SW480 (cell line): ENCODE data around the gene CTSL.
A peak's percentile ranks its signal among the peaks of the same experiment; 100 is the strongest.

ENCODE experiments used
- DNase-seq: peaks from one replicate; pipeline ENCODE4 v3.0.0-alpha.2; 2016; ENCODE audit warnings: low spot score

Gene CTSL

GRCh38 chr9:87725900-87726709, at the start of gene CTSL:
Gene CTSL (plus strand): TSS chr9:87726119. CDS start chr9:87727604, 1,485 bp downstream.
- DNase-seq = peak; percentile 66

GRCh38 chr9:87676976-87677775, 48.7 kb upstream of the CTSL start:
- DNase-seq = no peak

- DNase-seq = no peak
Observed at GRCh38 chr9:87677776-87678587, 47.9 kb upstream of the CTSL start.

GRCh38 chr9:87678650-87679355, 47.1 kb upstream of the CTSL start:
- DNase-seq = peak; percentile 64

GRCh38 chr9:87681271-87682061, 44.5 kb upstream of the CTSL start:
- no peak for DNase-seq

- no peak for DNase-seq
Observed at GRCh38 chr9:87682085-87682484, 43.8 kb upstream of the CTSL start.

GRCh38 chr9:87682618-87683017, 43.3 kb upstream of the CTSL start:
- no peak for DNase-seq

- DNase-seq = no peak
Observed at GRCh38 chr9:87683751-87684626, 41.9 kb upstream of the CTSL start.

GRCh38 chr9:87684627-87685219, 41.2 kb upstream of the CTSL start:
- peak; percentile 30 for DNase-seq

GRCh38 chr9:87685441-87685840, 40.5 kb upstream of the CTSL start:
- no peak for DNase-seq

- no peak for DNase-seq
Observed at GRCh38 chr9:87685871-87686519, 39.9 kb upstream of the CTSL start.

GRCh38 chr9:87686520-87687090, 39.3 kb upstream of the CTSL start:
- DNase-seq = no peak

- DNase-seq = no peak
Observed at GRCh38 chr9:87687207-87687606, 38.7 kb upstream of the CTSL start.

- DNase-seq = no peak
Observed at GRCh38 chr9:87694236-87694755, 31.6 kb upstream of the CTSL start.

- no peak for DNase-seq
Observed at GRCh38 chr9:87695523-87695922, 30.4 kb upstream of the CTSL start.

- no peak for DNase-seq
Observed at GRCh38 chr9:87696641-87697040, 29.3 kb upstream of the CTSL start.

- DNase-seq = no peak
Observed at GRCh38 chr9:87698069-87698809, 27.7 kb upstream of the CTSL start.

- no peak for DNase-seq
Observed at GRCh38 chr9:87699835-87700234, 26.1 kb upstream of the CTSL start.
